Neutrophil (primary cell): ENCODE measurements around the gene CCDC198.

ENCODE experiments used
- H3K27ac ChIP-seq: fragments of 200-600 bp; sonication (generic); 2 replicates; pipeline ENCODE4 v1.5.1; 2016; ENCODE audit warnings: mild to moderate bottlenecking, moderate library complexity
- H3K27me3 ChIP-seq: fragments of 200-600 bp; sonication (generic); 2 replicates; pipeline ENCODE4 v1.6.0; 2016; ENCODE audit warnings: mild to moderate bottlenecking
- H3K36me3 ChIP-seq: fragments of 200-600 bp; sonication (generic); 2 replicates; pipeline ENCODE4 v1.5.1; 2017
- H3K4me1 ChIP-seq, 2 experiments: fragments of 200-600 bp in 1 of 2; sonication (generic) in 1 of 2; 1 replicate in 1 of 2; 2 replicates in 1 of 2; pipeline versions ENCODE4 v1.5.1 to v1.6.1; 2013 to 2016; ENCODE audit warnings: low read depth in 1 of 2, low read length in 1 of 2, mild to moderate bottlenecking in 1 of 2, moderate library complexity in 1 of 2; ENCODE audit not compliant: control insufficient read depth in 1 of 2, insufficient read depth in 1 of 2
- H3K4me3 ChIP-seq, 2 experiments: fragments of 200-600 bp in 1 of 2; sonication (generic) in 1 of 2; 1 replicate in 1 of 2; 2 replicates in 1 of 2; pipeline ENCODE4 v1.5.1; 2013 to 2016; ENCODE audit warnings: low read depth in 1 of 2, low read length in 1 of 2, mild to moderate bottlenecking in 1 of 2, moderate library complexity in 1 of 2
- H3K9me3 ChIP-seq: fragments of 200-600 bp; sonication (generic); 2 replicates; pipeline ENCODE4 v1.5.1; 2016
- TF ChIP-seq, protein P1 (sequence below): fragments of 200-600 bp; sonication (generic); IDR thresholded peaks from 2 replicates; pipeline ENCODE4 v1.5.1; 2016; ENCODE audit warnings: antibody characterized with exemption

Gene CCDC198, protein sequence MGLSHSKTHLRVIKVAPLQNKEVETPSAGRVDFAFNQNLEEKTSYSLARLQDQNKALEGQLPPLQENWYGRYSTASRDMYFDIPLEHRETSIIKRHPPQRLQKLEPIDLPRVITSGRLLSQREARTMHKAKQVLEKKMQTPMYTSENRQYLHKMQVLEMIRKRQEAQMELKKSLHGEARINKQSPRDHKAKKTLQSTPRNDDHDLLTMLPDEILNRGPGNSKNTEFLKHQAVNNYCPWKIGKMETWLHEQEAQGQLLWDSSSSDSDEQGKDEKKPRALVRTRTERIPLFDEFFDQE

DNA sequence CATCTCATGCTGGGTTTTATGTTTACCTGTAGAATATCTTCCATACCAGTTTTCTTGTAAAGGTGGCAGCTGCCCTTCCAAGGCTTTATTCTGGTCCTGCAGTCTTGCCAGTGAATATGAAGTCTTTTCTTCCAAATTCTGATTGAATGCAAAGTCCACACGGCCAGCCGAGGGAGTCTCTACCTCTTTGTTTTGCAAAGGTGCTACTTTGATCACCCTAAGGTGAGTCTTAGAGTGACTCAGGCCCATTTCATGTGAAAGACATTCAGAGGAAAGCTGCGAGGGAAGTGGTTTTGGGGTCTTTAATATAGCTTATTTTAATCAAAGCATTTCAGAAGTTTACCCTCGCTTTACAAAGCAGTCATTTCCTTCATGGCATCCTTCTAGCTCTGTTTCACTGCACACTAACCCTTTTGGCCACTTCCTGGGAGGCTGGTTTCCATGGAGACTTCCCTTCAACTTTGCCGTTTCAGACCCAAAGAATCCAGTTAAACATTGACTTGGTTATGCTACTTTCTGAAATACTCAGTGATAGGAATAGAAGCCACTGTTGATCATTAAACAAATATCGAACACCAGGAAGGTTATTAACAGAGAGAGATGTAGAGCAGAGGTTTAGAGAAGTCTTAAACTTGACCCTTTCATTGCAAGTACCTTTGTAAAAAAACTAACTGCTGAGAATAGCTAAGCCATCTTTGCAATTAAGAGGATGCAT lies at the start of gene CCDC198:
Gene CCDC198 (minus strand): TSS at position 391 of the 715 bp plus-strand sequence. CDS start 142 bp downstream, at position 249.
- no peak within 1 kb of the TSS for H3K4me3 ChIP-seq
- H3K9me3 ChIP-seq = no peaks in the 10 kb centered on the region
- TF ChIP-seq, protein P1, sequence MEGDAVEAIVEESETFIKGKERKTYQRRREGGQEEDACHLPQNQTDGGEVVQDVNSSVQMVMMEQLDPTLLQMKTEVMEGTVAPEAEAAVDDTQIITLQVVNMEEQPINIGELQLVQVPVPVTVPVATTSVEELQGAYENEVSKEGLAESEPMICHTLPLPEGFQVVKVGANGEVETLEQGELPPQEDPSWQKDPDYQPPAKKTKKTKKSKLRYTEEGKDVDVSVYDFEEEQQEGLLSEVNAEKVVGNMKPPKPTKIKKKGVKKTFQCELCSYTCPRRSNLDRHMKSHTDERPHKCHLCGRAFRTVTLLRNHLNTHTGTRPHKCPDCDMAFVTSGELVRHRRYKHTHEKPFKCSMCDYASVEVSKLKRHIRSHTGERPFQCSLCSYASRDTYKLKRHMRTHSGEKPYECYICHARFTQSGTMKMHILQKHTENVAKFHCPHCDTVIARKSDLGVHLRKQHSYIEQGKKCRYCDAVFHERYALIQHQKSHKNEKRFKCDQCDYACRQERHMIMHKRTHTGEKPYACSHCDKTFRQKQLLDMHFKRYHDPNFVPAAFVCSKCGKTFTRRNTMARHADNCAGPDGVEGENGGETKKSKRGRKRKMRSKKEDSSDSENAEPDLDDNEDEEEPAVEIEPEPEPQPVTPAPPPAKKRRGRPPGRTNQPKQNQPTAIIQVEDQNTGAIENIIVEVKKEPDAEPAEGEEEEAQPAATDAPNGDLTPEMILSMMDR = no peak
- H3K27ac ChIP-seq = no peak within 1 kb of the TSS
- H3K27me3 ChIP-seq = no peaks in the 10 kb centered on the region
- H3K4me1 ChIP-seq = no peaks in the 10 kb centered on the region
- no peaks in the 10 kb centered on the region for H3K36me3 ChIP-seq

DNA sequence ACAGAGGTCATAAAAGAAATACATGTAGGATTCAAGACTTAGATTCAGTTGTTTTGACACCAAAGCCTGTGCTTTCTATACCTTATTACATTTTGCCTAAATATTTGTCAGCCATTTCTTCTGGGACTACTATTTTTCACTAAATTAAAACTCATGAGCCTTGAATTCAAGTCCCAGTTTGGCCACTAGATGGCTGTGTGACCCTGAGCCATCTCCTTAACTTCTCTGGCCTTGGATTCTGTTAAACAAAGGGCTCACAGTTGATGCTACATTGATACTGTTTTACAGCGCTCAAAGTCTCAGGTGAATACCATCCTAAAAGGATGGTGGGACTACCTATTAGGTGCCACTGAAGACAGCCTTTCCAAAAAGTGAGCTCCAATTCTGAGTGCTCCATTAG lies 39.6 kb upstream of the CCDC198 start:
- Histone ChIP-seq H3K9me3 (no peaks in the 10 kb centered on the region), H3K27me3 (no peaks in the 10 kb centered on the region), H3K27ac (no peak overlapping the region), H3K36me3 (no peaks in the 10 kb centered on the region), H3K4me1 (no peaks in the 10 kb centered on the region), H3K4me3 (no peak overlapping the region)
- TF ChIP-seq, protein P1 = no peak

DNA sequence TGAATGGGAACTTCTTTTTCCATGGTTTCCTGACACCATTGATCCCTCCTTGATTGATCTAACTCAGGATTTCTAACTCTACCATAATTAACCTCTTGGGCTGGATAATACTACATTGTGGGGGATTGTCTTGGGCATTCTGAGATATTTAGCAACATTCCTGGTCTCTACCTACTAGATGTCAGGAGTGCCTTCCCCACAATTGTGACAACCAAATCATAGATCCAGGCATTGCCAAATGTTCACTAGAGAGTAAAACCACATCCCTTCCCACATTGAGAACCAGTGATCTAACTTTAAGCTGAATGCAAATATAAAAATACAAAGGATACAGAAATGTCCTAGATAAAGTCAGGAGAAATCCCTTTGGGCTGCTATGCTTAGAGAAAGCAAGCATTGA lies 36.9 kb upstream of the CCDC198 start:
- no peaks in the 10 kb centered on the region for H3K4me1 ChIP-seq
- TF ChIP-seq, protein P1 = no peak
- no peaks in the 10 kb centered on the region for H3K27me3 ChIP-seq
- no peaks in the 10 kb centered on the region for H3K36me3 ChIP-seq
- no peak overlapping the region for H3K4me3 ChIP-seq
- H3K9me3 ChIP-seq = no peaks in the 10 kb centered on the region
- no peak overlapping the region for H3K27ac ChIP-seq

DNA sequence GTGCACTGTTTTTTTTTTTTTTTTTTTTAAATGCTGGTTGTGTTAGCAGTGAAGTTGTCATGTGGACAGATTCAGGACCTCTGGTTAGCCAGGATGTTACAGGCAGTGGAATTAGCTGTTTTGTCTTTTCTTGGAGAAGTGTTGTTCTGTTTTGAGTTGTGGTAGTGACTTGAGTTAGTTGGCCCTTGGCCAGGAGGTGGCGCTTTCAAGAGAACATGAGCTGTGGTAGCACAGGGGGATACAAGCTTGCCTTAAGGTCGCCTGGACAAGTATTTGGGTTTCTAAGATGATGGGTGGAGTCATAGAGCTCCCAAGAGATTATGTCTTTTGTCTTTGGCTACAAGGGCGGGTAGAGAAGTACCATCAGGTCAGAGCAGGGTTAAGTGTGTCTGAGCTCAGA lies 33.3 kb upstream of the CCDC198 start:
- Histone ChIP-seq H3K36me3 (no peaks in the 10 kb centered on the region), H3K27ac (no peak overlapping the region), H3K27me3 (no peaks in the 10 kb centered on the region), H3K9me3 (no peaks in the 10 kb centered on the region), H3K4me1 (no peaks in the 10 kb centered on the region), H3K4me3 (no peak overlapping the region)
- TF ChIP-seq, protein P1 = no peak

DNA sequence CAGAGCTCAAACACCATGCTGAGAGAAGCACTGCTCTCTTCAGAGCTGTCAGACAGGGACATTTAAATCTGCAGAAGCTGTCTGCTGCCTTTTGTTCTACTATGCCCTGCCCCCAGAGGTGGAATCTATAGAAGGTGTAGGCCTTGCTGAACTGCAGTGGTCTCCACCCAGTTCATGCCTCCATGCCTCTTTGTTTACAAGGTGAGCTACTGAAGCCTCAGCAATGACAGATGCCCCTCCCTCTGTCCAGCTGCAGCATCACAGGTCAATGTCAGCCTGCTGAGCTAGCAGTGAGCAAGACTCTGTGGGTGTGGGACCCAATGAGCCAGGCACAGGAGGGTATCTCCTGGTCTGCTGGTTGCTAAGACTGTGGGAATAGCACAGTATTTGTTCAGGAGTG lies 25.4 kb upstream of the CCDC198 start:
- Histone ChIP-seq H3K4me1 (no peaks in the 10 kb centered on the region), H3K27ac (no peak overlapping the region), H3K36me3 (no peaks in the 10 kb centered on the region), H3K27me3 (no peaks in the 10 kb centered on the region), H3K9me3 (no peaks in the 10 kb centered on the region), H3K4me3 (no peak overlapping the region)
- TF ChIP-seq, protein P1 = no peak
